GM12801 (cell line): ENCODE results near the gene PRCD.

Source experiments
- CTCF ChIP-seq: IDR thresholded peaks from one replicate; pipeline ENCODE4 v1.5.1; 2011; ENCODE audit warnings: control low read depth; ENCODE audit not compliant: insufficient read length; ENCODE audit errors: extremely low read depth

The PRCD gene

GRCh38 chr17:76546556-76547182, 6.8 kb downstream of the PRCD start:
- TF ChIP-seq CTCF, result no peak

GRCh38 chr17:76547183-76547641, 7.4 kb downstream of the PRCD start:
- TF ChIP-seq CTCF, result no peak

- TF ChIP-seq CTCF, result no peak
Observed at GRCh38 chr17:76547642-76548202, 7.9 kb downstream of the PRCD start.

GRCh38 chr17:76548378-76549214, 8.8 kb downstream of the PRCD start:
- TF ChIP-seq CTCF, result no peak

GRCh38 chr17:76549215-76549518, 9.3 kb downstream of the PRCD start:
- no peak for TF ChIP-seq CTCF

GRCh38 chr17:76549539-76549938, 9.7 kb downstream of the PRCD start:
- no peak for TF ChIP-seq CTCF

- no peak for TF ChIP-seq CTCF
Observed at GRCh38 chr17:76550712-76551615, 11.1 kb downstream of the PRCD start.
